Effector memory CD4-positive, alpha-beta T cell (primary cell): ENCODE measurements around the gene SOD1.
"Not testable (repeated sequence)": the region's sequence is repeated elsewhere in the genome, so short reads cannot be mapped to it uniquely, and the experiment has no call there.

Experiments used
- DNase-seq, 3 donors: peaks; one replicate each; pipeline ENCODE4 v3.0.0-alpha.2; 2020
- H3K27ac ChIP-seq: 2 replicates; pipeline ENCODE4 v1.7.0; 2013; ENCODE audit warnings: mild to moderate bottlenecking, low read length, moderate library complexity; ENCODE audit not compliant: insufficient read depth, poor library complexity, severe bottlenecking
- H3K27me3 ChIP-seq: replicated peaks from 2 replicates; pipeline ENCODE4 v1.7.0; 2013; ENCODE audit warnings: mild to moderate bottlenecking, low read length; ENCODE audit not compliant: insufficient read depth, control insufficient read depth, poor library complexity, severe bottlenecking
- H3K36me3 ChIP-seq: 2 replicates; pipeline ENCODE4 v1.7.0; 2013; ENCODE audit warnings: mild to moderate bottlenecking, low read length, moderate library complexity; ENCODE audit not compliant: control insufficient read depth, insufficient read depth
- H3K4me1 ChIP-seq: 2 replicates; pipeline ENCODE4 v1.7.0; 2013; ENCODE audit warnings: low read length, mild to moderate bottlenecking; ENCODE audit not compliant: control insufficient read depth, insufficient read depth, poor library complexity, severe bottlenecking
- H3K4me3 ChIP-seq: 2 replicates; pipeline ENCODE4 v1.7.0; 2013; ENCODE audit warnings: low read length, low read depth, mild to moderate bottlenecking; ENCODE audit not compliant: insufficient read depth, poor library complexity, severe bottlenecking
- H3K9me3 ChIP-seq: 2 replicates; pipeline ENCODE4 v1.7.0; 2013; ENCODE audit warnings: mild to moderate bottlenecking, low read length, moderate library complexity; ENCODE audit not compliant: control insufficient read depth

The SOD1 gene

GRCh38 chr21:31654340-31654739 is 5.2 kb upstream of the SOD1 start:
- Histone ChIP-seq H3K4me1 (peaks cover 5% of the 10 kb centered on the region), H3K27me3 (no peaks in the 10 kb centered on the region), H3K4me3 (no peak overlapping the region), H3K9me3 (no peaks in the 10 kb centered on the region), H3K36me3 (no peaks in the 10 kb centered on the region), H3K27ac (no peak overlapping the region)
- DNase-seq = no peak

- not testable (repeated sequence) for H3K4me1 ChIP-seq, H3K27me3 ChIP-seq, H3K36me3 ChIP-seq, H3K9me3 ChIP-seq, H3K27ac ChIP-seq, DNase-seq
- H3K4me3 ChIP-seq = peak overlapping the region; percentile 2
These were observed 4.5 kb upstream of the SOD1 start for GRCh38 chr21:31654821-31655580.

- Histone ChIP-seq H3K27me3 (no peaks in the 10 kb centered on the region), H3K4me3 (no peak overlapping the region), H3K4me1 (peaks cover 13% of the 10 kb centered on the region), H3K9me3 (no peaks in the 10 kb centered on the region), H3K27ac (no peak overlapping the region), H3K36me3 (no peaks in the 10 kb centered on the region)
- no peak for DNase-seq
These were observed 3.0 kb upstream of the SOD1 start for GRCh38 chr21:31656199-31657095.

GRCh38 chr21:31658053-31658452 is 1.4 kb upstream of the SOD1 start:
- no peaks in the 10 kb centered on the region for H3K9me3 ChIP-seq
- no peak for DNase-seq

GRCh38 chr21:31659286-31659535 is 282 bp upstream of the SOD1 start:
- Histone ChIP-seq H3K36me3 (peaks cover 11% of the 10 kb centered on the region), H3K4me1 (peaks cover 27% of the 10 kb centered on the region), H3K9me3 (no peaks in the 10 kb centered on the region), H3K4me3 (peak overlapping the region; percentile 76), H3K27ac (peak overlapping the region; percentile 88), H3K27me3 (no peaks in the 10 kb centered on the region)
- DNase-seq = no peak

More at GRCh38 chr21:31658053-31658452, 1.4 kb upstream of the SOD1 start:
- H3K36me3 ChIP-seq = peaks cover 7% of the 10 kb centered on the region
- no peaks in the 10 kb centered on the region for H3K27me3 ChIP-seq
- no peak overlapping the region for H3K27ac ChIP-seq
- H3K4me1 ChIP-seq = peaks cover 16% of the 10 kb centered on the region
- H3K4me3 ChIP-seq = no peak overlapping the region

- no peak for DNase-seq
- Histone ChIP-seq H3K4me3 (peak overlapping the region; percentile 76), H3K27ac (peak overlapping the region; percentile 88), H3K9me3 (no peaks in the 10 kb centered on the region), H3K27me3 (no peaks in the 10 kb centered on the region), H3K4me1 (peaks cover 28% of the 10 kb centered on the region), H3K36me3 (peaks cover 15% of the 10 kb centered on the region)
These were observed 719 bp downstream of the SOD1 start for GRCh38 chr21:31660259-31660565.

- Histone ChIP-seq H3K27ac (peak overlapping the region; percentile 88), H3K4me1 (peaks cover 24% of the 10 kb centered on the region)
- DNase-seq = no peak
These were observed 1.1 kb downstream of the SOD1 start for GRCh38 chr21:31660591-31660990.

GRCh38 chr21:31663584-31664249 is 4.2 kb downstream of the SOD1 start:
- Histone ChIP-seq H3K27ac (no peak overlapping the region), H3K4me3 (no peak overlapping the region), H3K4me1 (peaks cover 24% of the 10 kb centered on the region), H3K9me3 (no peaks in the 10 kb centered on the region), H3K27me3 (no peaks in the 10 kb centered on the region), H3K36me3 (peaks cover 33% of the 10 kb centered on the region)
- no peak for DNase-seq

More at GRCh38 chr21:31660591-31660990, 1.1 kb downstream of the SOD1 start:
- Histone ChIP-seq H3K36me3 (peaks cover 15% of the 10 kb centered on the region), H3K9me3 (no peaks in the 10 kb centered on the region), H3K27me3 (no peaks in the 10 kb centered on the region), H3K4me3 (peak overlapping the region; percentile 76)

- H3K9me3 ChIP-seq = no peaks in the 10 kb centered on the region
- no peak overlapping the region for H3K4me3 ChIP-seq
- no peaks in the 10 kb centered on the region for H3K27me3 ChIP-seq
- peaks cover 20% of the 10 kb centered on the region for H3K4me1 ChIP-seq
- H3K36me3 ChIP-seq = peaks cover 49% of the 10 kb centered on the region
- H3K27ac ChIP-seq = no peak overlapping the region
- DNase-seq = no peak
These were observed 5.9 kb downstream of the SOD1 start for GRCh38 chr21:31665397-31665796.

- H3K4me3 ChIP-seq, H3K9me3 ChIP-seq, H3K27me3 ChIP-seq, H3K27ac ChIP-seq, DNase-seq: not testable (repeated sequence)
- peaks cover 53% of the 10 kb centered on the region for H3K36me3 ChIP-seq
- peaks cover 16% of the 10 kb centered on the region for H3K4me1 ChIP-seq
These were observed 6.4 kb downstream of the SOD1 start for GRCh38 chr21:31665869-31666268.
